SU-DHL-6 (cell line): Measurements from ENCODE around the gene EIF6.

ENCODE experiments used
- H2AFZ ChIP-seq: fragments of 200-600 bp; sonication (generic); 2 replicates; pipeline ENCODE4 v1.6.1; 2014; ENCODE audit warnings: low read depth, mild to moderate bottlenecking, moderate library complexity, mixed read lengths, antibody characterized with exemption, low read length; ENCODE audit not compliant: severe bottlenecking
- H3F3A ChIP-seq: fragments of 200-600 bp; shearing (Covaris generic); 2 replicates; pipeline ENCODE4 v1.6.0; 2016; ENCODE audit warnings: antibody characterized with exemption, mild to moderate bottlenecking; ENCODE audit not compliant: insufficient read depth
- H3K27ac ChIP-seq: fragments of 200-600 bp; sonication (generic); 2 replicates; pipeline ENCODE4 v1.5.1; 2016; ENCODE audit warnings: low read depth, mild to moderate bottlenecking, low read length, moderate library complexity, mixed read lengths
- H3K27me3 ChIP-seq: fragments of 200-600 bp; sonication (generic), shearing (Covaris generic); 2 replicates; pipeline ENCODE4 v1.6.0; 2014; ENCODE audit warnings: mild to moderate bottlenecking, low read length
- H3K36me3 ChIP-seq: fragments of 200-600 bp; sonication (generic); 2 replicates; pipeline ENCODE4 v1.6.1; 2014; ENCODE audit warnings: mild to moderate bottlenecking, low read length, mixed read lengths
- H3K4me2 ChIP-seq: fragments of 300-600, 200-600 bp; shearing (Covaris generic), sonication (generic); 2 replicates; pipeline ENCODE4 v1.6.0; 2014; ENCODE audit warnings: low read length, low read depth, mild to moderate bottlenecking; ENCODE audit not compliant: poor library complexity, severe bottlenecking
- H3K4me3 ChIP-seq: fragments of 200-600 bp; sonication (generic); 2 replicates; pipeline ENCODE4 v1.5.1; 2014; ENCODE audit warnings: antibody characterized with exemption, low read length, mild to moderate bottlenecking, mixed read lengths; ENCODE audit not compliant: insufficient read depth, poor library complexity, severe bottlenecking
- H3K79me2 ChIP-seq: fragments of 200-600 bp; sonication (generic); 2 replicates; pipeline ENCODE4 v1.6.1; 2014; ENCODE audit warnings: mild to moderate bottlenecking, low read length, moderate library complexity; ENCODE audit not compliant: insufficient read depth
- H3K9ac ChIP-seq: fragments of 200-600 bp; sonication (generic); 2 replicates; pipeline ENCODE4 v1.7.0; 2014; ENCODE audit warnings: mild to moderate bottlenecking, low read length
- H3K9me2 ChIP-seq: fragments of 200-600 bp; sonication (generic); replicated peaks from 2 replicates; pipeline ENCODE4 v1.6.1; 2014; ENCODE audit warnings: low read length; ENCODE audit not compliant: insufficient read depth
- H3K9me3 ChIP-seq: fragments of 200-600 bp; sonication (generic); 2 replicates; pipeline ENCODE4 v1.6.1; 2014; ENCODE audit warnings: low read length, mixed read lengths; ENCODE audit not compliant: insufficient read depth
- H4K20me1 ChIP-seq: fragments of 200-600 bp; sonication (generic); 2 replicates; pipeline ENCODE4 v1.6.1; 2014; ENCODE audit warnings: low read depth, mild to moderate bottlenecking, antibody characterized with exemption, low read length, moderate library complexity, mixed read lengths
- CTCF ChIP-seq: fragments of 200-600 bp; sonication (generic); IDR thresholded peaks from one replicate; pipeline ENCODE4 v1.5.1; 2017; ENCODE audit warnings: antibody characterized with exemption, mild to moderate bottlenecking, low read length, moderate library complexity; ENCODE audit not compliant: insufficient read depth, poor library complexity, severe bottlenecking
- EZH2phosphoT487 ChIP-seq: fragments of 200-600 bp; sonication (generic), shearing (Covaris generic); conservative IDR thresholded peaks from 2 replicates; pipeline ENCODE4 v1.6.1; 2018; ENCODE audit warnings: mild to moderate bottlenecking, antibody characterized with exemption, low read length, moderate library complexity, mixed read lengths

EIF6 gene

GRCh38 chr20:35295058-35295457, 10.5 kb upstream of the EIF6 start:
- no peak overlapping the region for H3K4me3 ChIP-seq
- no peaks in the 10 kb centered on the region for H3K79me2 ChIP-seq
- no peaks in the 10 kb centered on the region for H3K9me2 ChIP-seq
- no peaks in the 10 kb centered on the region for H3K9me3 ChIP-seq
- no peaks in the 10 kb centered on the region for H3F3A ChIP-seq
- no peak overlapping the region for H2AFZ ChIP-seq
- H3K27me3 ChIP-seq = no peaks in the 10 kb centered on the region
- H3K27ac ChIP-seq = no peak overlapping the region
- no peak for TF ChIP-seq EZH2phosphoT487
- TF ChIP-seq CTCF = no peak
- H3K4me2 ChIP-seq = no peak overlapping the region
- H3K36me3 ChIP-seq = no peaks in the 10 kb centered on the region
- H3K9ac ChIP-seq = no peak overlapping the region
- H4K20me1 ChIP-seq = no peaks in the 10 kb centered on the region

- no peak overlapping the region for H3K9ac ChIP-seq
- H3K27me3 ChIP-seq = no peaks in the 10 kb centered on the region
- no peak overlapping the region for H3K4me3 ChIP-seq
- H3F3A ChIP-seq = no peaks in the 10 kb centered on the region
- no peak overlapping the region for H3K4me2 ChIP-seq
- no peaks in the 10 kb centered on the region for H4K20me1 ChIP-seq
- TF ChIP-seq CTCF = no peak
- no peak for TF ChIP-seq EZH2phosphoT487
- no peaks in the 10 kb centered on the region for H3K9me3 ChIP-seq
- H3K27ac ChIP-seq = no peak overlapping the region
- no peaks in the 10 kb centered on the region for H3K36me3 ChIP-seq
- H3K79me2 ChIP-seq = no peaks in the 10 kb centered on the region
- no peaks in the 10 kb centered on the region for H3K9me2 ChIP-seq
- H2AFZ ChIP-seq = no peak overlapping the region
These were observed 9.7 kb upstream of the EIF6 start for GRCh38 chr20:35294293-35294685.

- H3K4me3 ChIP-seq = no peak overlapping the region
- TF ChIP-seq CTCF (no peak), EZH2phosphoT487 (no peak)
These were observed 9.0 kb upstream of the EIF6 start for GRCh38 chr20:35293303-35294292.

More at GRCh38 chr20:35293303-35294292, 9.0 kb upstream of the EIF6 start:
- Histone ChIP-seq H3K36me3 (no peaks in the 10 kb centered on the region), H3K27ac (no peak overlapping the region), H3K4me2 (no peak overlapping the region), H3K79me2 (no peaks in the 10 kb centered on the region), H3K9ac (no peak overlapping the region), H3K9me3 (no peaks in the 10 kb centered on the region), H4K20me1 (no peaks in the 10 kb centered on the region), H2AFZ (no peak overlapping the region), H3K9me2 (no peaks in the 10 kb centered on the region), H3F3A (no peaks in the 10 kb centered on the region), H3K27me3 (no peaks in the 10 kb centered on the region)
